ENCODE data around the gene ZNF750.

Gene ZNF750

GRCh38 chr17:82878527-82878926 lies 38.7 kb upstream of the ZNF750 start:
- no peak overlapping the region for H3K4me3 ChIP-seq (replicated peaks in 1 of 2; ENCODE audit: low read depth in 2 of 2, low read length in 2 of 2)
- no peak for TF ChIP-seq CTCF (IDR thresholded peaks at IDR 0.05; ENCODE audit: low read depth, low read length)

GRCh38 chr17:82876602-82877379 lies 37.0 kb upstream of the ZNF750 start:
- peak; percentile 58 for TF ChIP-seq CTCF (IDR thresholded peaks at IDR 0.05; ENCODE audit: low read depth, low read length)
- peak; percentile 58 to 79 for DNase-seq (ENCODE audit: low read depth in 2 of 2)
- H3K4me3 ChIP-seq (replicated peaks in 1 of 2; ENCODE audit: low read depth in 2 of 2, low read length in 2 of 2) = no peak overlapping the region

More at GRCh38 chr17:82878527-82878926, 38.7 kb upstream of the ZNF750 start:
- no peak for DNase-seq (ENCODE audit: low read depth in 2 of 2)

- TF ChIP-seq CTCF (IDR thresholded peaks at IDR 0.05; ENCODE audit: low read depth, low read length) = no peak
- DNase-seq (ENCODE audit: low read depth in 2 of 2) = no peak
- no peak overlapping the region for H3K4me3 ChIP-seq (replicated peaks in 1 of 2; ENCODE audit: low read depth in 2 of 2, low read length in 2 of 2)
These were observed 36.3 kb upstream of the ZNF750 start for GRCh38 chr17:82876149-82876548.

GRCh38 chr17:82875407-82875856 lies 35.6 kb upstream of the ZNF750 start:
- no peak for TF ChIP-seq CTCF (IDR thresholded peaks at IDR 0.05; ENCODE audit: low read depth, low read length)
- no peak overlapping the region for H3K4me3 ChIP-seq (replicated peaks in 1 of 2; ENCODE audit: low read depth in 2 of 2, low read length in 2 of 2)
- DNase-seq (ENCODE audit: low read depth in 2 of 2) = no peak

GRCh38 chr17:82874011-82874835 lies 34.4 kb upstream of the ZNF750 start:
- DNase-seq (ENCODE audit: low read depth in 2 of 2) = no peak
- no peak overlapping the region for H3K4me3 ChIP-seq (replicated peaks in 1 of 2; ENCODE audit: low read depth in 2 of 2, low read length in 2 of 2)
- no peak for TF ChIP-seq CTCF (IDR thresholded peaks at IDR 0.05; ENCODE audit: low read depth, low read length)

- DNase-seq (ENCODE audit: low read depth in 2 of 2) = no peak
- TF ChIP-seq CTCF (IDR thresholded peaks at IDR 0.05; ENCODE audit: low read depth, low read length) = no peak
- no peak overlapping the region for H3K4me3 ChIP-seq (replicated peaks in 1 of 2; ENCODE audit: low read depth in 2 of 2, low read length in 2 of 2)
These were observed 33.7 kb upstream of the ZNF750 start for GRCh38 chr17:82873521-82873920.

Measured in cardiac fibroblast (primary cell).